HG02759 (cell line): ENCODE results near the gene PRMT7.
A peak's percentile ranks its signal among the peaks of the same experiment; 100 is the strongest.

Experiments used
- ATAC-seq: cut with Tn5 transposase; IDR thresholded peaks from one replicate; pipeline ENCODE4 v1.9.1; 2021; ENCODE audit warnings: mild to moderate bottlenecking, moderate library complexity; ENCODE audit not compliant: unreplicated experiment

PRMT7 gene, protein sequence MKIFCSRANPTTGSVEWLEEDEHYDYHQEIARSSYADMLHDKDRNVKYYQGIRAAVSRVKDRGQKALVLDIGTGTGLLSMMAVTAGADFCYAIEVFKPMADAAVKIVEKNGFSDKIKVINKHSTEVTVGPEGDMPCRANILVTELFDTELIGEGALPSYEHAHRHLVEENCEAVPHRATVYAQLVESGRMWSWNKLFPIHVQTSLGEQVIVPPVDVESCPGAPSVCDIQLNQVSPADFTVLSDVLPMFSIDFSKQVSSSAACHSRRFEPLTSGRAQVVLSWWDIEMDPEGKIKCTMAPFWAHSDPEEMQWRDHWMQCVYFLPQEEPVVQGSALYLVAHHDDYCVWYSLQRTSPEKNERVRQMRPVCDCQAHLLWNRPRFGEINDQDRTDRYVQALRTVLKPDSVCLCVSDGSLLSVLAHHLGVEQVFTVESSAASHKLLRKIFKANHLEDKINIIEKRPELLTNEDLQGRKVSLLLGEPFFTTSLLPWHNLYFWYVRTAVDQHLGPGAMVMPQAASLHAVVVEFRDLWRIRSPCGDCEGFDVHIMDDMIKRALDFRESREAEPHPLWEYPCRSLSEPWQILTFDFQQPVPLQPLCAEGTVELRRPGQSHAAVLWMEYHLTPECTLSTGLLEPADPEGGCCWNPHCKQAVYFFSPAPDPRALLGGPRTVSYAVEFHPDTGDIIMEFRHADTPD

DNA sequence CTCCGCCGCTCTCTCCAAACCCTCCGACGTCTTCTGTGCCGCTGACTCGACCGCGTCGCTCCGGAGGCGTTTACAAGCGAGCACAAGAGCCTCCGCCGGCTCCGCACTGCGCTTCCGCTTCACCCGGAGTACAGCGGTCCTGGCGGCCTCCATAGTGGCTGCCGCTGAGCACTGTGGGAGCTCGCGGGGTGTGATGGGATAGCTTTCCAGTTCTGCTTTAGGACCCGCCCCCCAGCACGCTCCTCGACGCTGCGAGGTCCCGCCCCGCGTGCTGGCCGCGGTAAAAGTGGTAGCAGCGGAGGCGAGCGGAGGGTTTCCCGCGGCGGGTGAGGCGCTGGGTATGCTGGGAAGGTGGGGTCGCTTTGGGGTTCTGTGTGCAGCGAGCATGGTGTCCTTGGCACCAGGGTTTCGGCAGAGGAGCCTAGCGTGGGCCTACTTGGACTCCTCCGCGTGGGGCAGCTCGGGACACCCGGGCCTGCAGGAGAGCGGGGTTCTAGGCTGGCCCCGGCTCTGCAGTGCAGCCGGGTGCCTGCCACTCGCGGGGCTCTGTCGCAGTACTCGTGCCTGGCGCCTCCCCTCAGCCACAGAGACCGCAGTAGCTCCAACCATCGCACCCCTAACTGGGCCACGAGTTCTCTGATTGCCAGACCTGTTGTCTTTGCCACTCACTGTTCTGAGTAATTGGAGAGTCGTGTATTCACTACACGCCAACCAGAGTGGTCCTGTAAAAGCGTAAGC lies at the start of gene PRMT7, which contains the start of gene SLC7A6OS:
Gene PRMT7, plus strand, starts transcription at position 246 of the 738 bp plus-strand sequence. CDS start 4,961 bp downstream, outside the sequence.
Gene SLC7A6OS, minus strand, starts transcription at position 173 of the 738 bp plus-strand sequence. Its CDS starts 20 bp downstream, at position 153.
- peak; percentile 97 for ATAC-seq

- ATAC-seq, result no peak
Measured at GRCh38 chr16:68263559-68264127, 47.2 kb upstream of the PRMT7 start.

DNA sequence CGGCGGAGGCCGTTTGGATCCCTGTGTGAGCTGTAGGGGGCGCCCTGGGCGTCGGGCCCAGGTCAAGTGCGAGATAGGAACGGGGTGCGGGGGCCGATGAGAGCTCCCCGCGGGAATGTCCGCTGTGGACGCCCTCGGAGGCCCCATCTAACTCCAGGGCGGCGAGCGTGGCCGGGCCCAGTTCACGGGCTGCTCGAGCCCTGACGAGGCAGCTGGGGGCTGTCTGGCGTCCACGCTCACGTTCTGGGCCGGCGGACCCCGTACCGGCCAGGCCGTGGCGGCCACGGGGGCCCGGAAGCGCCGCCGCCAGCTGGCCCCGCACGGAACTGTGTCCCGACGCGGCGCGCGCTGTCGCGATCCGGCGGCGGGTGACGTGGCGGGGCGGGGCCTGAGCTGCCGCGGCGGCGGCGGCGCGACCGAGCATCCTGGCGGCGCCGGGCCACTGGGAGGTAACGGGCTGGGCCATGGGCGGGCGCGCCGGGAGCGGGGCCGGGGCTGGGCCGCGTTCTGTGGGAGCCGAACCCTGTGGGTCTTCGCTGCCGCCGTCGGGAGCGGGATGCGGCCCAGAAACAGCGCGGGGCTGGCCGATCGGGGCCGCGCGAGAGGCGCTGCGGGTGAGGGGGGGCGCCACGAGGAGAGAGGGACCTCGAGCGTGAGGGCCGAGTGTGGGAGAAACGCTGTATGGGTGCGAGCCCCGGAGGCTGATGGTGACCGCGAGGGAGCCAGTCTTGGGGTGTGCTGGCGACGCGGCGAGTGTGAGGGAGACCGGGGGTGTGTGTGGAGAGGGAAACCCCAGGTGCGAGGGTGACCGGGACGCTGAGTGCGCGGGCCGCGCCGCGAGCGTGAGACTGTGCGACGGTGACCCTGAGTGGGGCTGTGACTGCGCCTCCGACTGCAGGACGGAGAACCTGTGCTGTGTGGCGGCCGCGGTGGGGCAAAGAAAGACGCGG lies 46.4 kb upstream of the PRMT7 start, which contains the start of gene SLC7A6:
Gene SLC7A6, plus strand, starts transcription at position 399 of the 950 bp plus-strand sequence. CDS start 10,201 bp downstream, outside the sequence.
- ATAC-seq, result peak; percentile 73

GRCh38 chr16:68265078-68265920 lies 45.5 kb upstream of the PRMT7 start:
- no peak for ATAC-seq

- no peak for ATAC-seq
Measured at GRCh38 chr16:68267612-68268405, 43.0 kb upstream of the PRMT7 start.

DNA sequence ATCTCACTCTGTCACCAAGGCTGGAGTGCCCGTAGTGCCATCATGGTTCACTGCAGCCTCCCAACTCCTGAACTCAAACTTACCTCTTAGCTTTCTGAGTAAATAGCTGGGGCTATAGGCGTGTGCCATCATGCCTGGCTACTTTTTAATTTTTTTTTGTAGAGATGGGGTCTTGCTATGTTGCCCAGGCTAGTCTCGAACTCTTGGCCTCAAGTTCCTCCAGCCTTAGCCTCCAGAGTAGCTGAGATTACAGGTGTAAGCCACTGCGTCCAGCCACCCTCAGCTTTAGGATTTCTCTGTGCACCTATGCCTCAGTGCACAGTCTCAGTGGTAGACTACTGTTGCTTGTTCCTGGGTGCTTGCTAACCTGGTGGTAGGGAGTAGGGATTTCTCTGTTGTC lies 41.0 kb upstream of the PRMT7 start:
- no peak for ATAC-seq

GRCh38 chr16:68270353-68270752 lies 40.5 kb upstream of the PRMT7 start:
- no peak for ATAC-seq

GRCh38 chr16:68272507-68273209 lies 38.2 kb upstream of the PRMT7 start:
- no peak for ATAC-seq

DNA sequence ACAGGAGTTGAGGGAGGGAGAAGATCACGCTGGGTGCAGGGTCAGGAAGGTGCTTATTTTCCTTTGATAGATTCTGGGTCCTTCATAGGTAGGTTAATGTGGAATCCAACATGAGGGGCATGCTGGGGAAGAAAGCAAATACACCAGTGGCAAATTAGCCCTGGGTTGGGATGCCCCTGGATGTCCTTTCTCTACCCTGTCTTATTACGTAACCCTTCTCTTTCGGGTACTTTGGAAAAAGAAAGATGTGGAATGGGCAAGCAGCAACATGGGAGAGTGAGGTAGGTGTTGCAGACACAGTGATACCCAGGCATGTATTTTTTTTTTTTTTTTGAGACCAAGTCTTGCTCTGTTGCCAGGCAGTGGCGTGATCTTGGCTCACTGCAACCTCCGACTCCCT lies 37.4 kb upstream of the PRMT7 start:
- no peak for ATAC-seq

- no peak for ATAC-seq
Measured at GRCh38 chr16:68273896-68274295, 36.9 kb upstream of the PRMT7 start.

GRCh38 chr16:68274441-68274840 lies 36.4 kb upstream of the PRMT7 start:
- ATAC-seq, result no peak

DNA sequence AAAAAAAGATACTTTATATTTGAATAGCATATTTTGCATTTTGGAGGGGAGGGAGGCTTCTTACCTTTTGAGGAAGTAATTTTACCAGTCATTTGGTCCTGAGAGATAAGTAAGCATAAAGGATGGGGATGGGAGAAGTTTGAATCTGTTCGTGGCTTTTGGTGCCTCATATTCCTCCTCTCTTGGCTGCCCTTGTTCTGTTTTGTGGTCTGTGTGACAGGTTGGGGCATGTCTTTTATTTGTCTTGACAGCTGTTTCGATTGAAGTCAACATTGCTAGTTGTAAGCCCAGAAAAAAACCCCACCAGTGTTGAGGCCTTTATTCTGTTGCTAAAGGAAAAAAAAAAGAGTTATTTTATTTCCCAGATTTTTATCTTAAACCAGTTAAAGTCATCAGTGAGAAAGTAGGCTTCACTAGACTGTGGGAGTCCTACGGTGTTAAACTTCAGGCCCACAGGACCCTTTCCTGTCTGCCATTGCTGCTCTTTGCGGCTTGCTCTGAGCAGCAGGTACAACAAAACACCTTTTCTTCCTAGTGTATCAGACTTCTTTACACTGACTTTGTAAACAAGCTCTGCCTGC lies 35.1 kb upstream of the PRMT7 start:
- ATAC-seq, result peak; percentile 64

GRCh38 chr16:68276223-68276622 lies 34.6 kb upstream of the PRMT7 start:
- no peak for ATAC-seq

DNA sequence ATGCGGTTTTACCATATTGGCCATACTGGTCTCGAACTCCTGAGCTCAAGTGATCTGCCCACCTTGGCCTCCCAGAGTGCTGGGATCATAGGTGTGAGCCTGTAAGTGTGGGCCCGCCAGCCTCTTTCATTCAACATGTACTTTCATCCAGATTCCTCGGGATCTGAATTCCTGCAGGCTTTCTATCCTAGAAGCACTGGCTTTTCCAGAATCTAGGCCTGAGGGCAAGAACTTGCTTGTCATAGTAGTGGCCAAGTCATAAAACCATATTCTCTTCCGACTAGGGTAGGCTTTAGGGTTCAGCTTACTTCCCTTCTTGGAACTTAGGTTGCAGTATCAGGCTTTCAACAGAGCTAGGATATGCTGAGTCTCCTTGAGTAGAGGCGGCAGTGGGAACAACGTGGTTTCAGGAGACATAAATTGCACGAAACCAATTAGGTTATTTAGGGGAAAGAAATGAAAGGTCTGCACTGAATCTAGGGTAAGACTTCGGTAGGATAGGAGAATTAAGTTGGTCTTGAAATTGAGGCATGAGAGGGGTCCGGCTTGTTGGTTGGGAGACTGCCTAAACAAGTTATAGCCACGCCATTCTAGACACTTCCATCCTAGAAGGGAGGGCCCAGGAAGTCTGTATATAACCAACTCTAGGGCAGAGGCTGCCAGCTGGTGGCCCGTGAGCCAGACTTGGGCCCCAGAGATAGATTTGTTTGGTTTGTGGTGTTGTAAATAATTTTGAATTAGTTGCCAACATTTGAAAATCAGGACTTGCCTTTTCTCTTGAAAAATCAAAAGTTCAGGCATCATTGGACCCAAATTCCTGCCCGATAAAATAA lies 30.9 kb upstream of the PRMT7 start:
- ATAC-seq, result no peak

DNA sequence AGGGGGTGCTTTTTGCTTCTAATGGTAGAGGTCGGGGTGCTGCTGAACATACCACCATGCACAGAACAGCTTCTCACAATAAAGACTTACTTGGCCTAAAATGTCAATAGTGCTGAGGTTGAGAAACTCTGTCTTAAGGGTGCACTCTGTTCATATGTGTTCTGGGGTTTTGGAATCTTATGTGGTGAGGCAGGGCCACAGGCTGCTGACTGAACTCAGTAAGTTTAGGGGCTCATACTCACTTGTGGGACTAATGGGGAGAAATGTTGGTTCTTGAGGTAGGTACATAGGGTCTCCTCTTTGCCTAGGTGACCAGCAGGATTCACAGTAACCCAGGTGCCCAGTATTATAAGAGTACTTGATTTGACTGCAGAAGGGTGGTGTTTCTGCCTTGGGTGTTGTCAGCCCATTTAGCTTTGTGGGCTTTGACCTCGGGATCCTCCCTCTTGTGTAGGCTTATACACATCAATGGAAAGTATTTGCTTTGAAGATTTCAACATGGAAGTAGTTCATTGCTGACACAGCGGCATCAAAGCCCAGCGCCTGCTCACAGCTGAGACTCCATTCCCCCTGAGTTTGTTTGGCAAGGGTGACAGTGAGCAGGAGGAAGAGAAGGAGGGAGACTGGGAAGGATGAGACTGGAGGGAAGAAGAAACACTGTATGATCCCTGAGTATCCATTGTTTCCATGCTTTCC lies 29.3 kb upstream of the PRMT7 start:
- no peak for ATAC-seq

GRCh38 chr16:68282064-68282452 lies 28.8 kb upstream of the PRMT7 start:
- ATAC-seq, result no peak
